Tongue (tissue), 2 donors: Measurements from ENCODE around the gene LYPD6B. TPM values are rescaled to one million over a fixed set of nuclear protein-coding genes. Genes with fewer than 3 reads are reported as not detected.

Experiments
- DNase-seq: peaks from one replicate; pipeline ENCODE4 v3.0.0-alpha.2; 2015
- total RNA-seq: library from RNA; depleted of rRNA; stranded (reverse); fragments of >200 nt; gene quantifications from one replicate; pipeline ENCODE4 v1.2.3, GENCODE V29; 2014

The LYPD6B gene
- total RNA-seq, 1 donor from 2014 or later = 1.7 TPM

GRCh38 chr2:149012545-149012944, 26.0 kb upstream of the LYPD6B start:
- no peak for DNase-seq

- DNase-seq = no peak
Observed at GRCh38 chr2:149015501-149015900, 23.0 kb upstream of the LYPD6B start.

- no peak for DNase-seq
Observed at GRCh38 chr2:149015926-149016563, 22.5 kb upstream of the LYPD6B start.

GRCh38 chr2:149017116-149017985, 21.1 kb upstream of the LYPD6B start:
- DNase-seq = peak; percentile 93

GRCh38 chr2:149018981-149019380, 19.5 kb upstream of the LYPD6B start:
- no peak for DNase-seq

GRCh38 chr2:149019768-149020167, 18.7 kb upstream of the LYPD6B start:
- DNase-seq = no peak

GRCh38 chr2:149020432-149020851, 18.1 kb upstream of the LYPD6B start:
- DNase-seq = peak; percentile 44

GRCh38 chr2:149021271-149021719, 17.2 kb upstream of the LYPD6B start:
- DNase-seq = no peak

GRCh38 chr2:149021761-149022160, 16.7 kb upstream of the LYPD6B start:
- DNase-seq = no peak

GRCh38 chr2:149023091-149023490, 15.4 kb upstream of the LYPD6B start:
- DNase-seq = no peak

GRCh38 chr2:149027590-149028250, 10.8 kb upstream of the LYPD6B start:
- no peak for DNase-seq

GRCh38 chr2:149028377-149028776, 10.1 kb upstream of the LYPD6B start:
- DNase-seq = no peak

GRCh38 chr2:149028891-149029290, 9.6 kb upstream of the LYPD6B start:
- no peak for DNase-seq

GRCh38 chr2:149029307-149029965, 9.1 kb upstream of the LYPD6B start:
- no peak for DNase-seq

- no peak for DNase-seq
Observed at GRCh38 chr2:149031396-149031795, 7.1 kb upstream of the LYPD6B start.

GRCh38 chr2:149033716-149034115, 4.8 kb upstream of the LYPD6B start:
- DNase-seq = peak; percentile 51

- DNase-seq = no peak
Observed at GRCh38 chr2:149034406-149034805, 4.1 kb upstream of the LYPD6B start.

GRCh38 chr2:149036507-149037293, 1.8 kb upstream of the LYPD6B start:
- no peak for DNase-seq

- no peak for DNase-seq
Observed at GRCh38 chr2:149037851-149038250, 648 bp upstream of the LYPD6B start.

GRCh38 chr2:149039213-149039724, 770 bp downstream of the LYPD6B start:
- no peak for DNase-seq

- DNase-seq = no peak
Observed at GRCh38 chr2:149040451-149040850, 2.0 kb downstream of the LYPD6B start.
